Activated T-helper 1 cell treated with anti-CD3 and anti-CD28 coated beads, Interleukin-12 subunit alpha, Interleukin-12 subunit beta, Interleukin-2, Interleukin-4 antibody, amounts not matched to agents 30 ng/mL and 10 ng/mL and 1 ng/mL, durations not matched to agents 14 hours and 24 hours and 36 hours (primary cell): ENCODE measurements around the gene SEC14L6. TPM values are rescaled to one million over a fixed set of nuclear protein-coding genes. Genes with fewer than 3 reads are reported as not detected.
"Not testable (repeated sequence)": the region's sequence is repeated elsewhere in the genome, so short reads cannot be mapped to it uniquely, and the experiment has no call there.

Source experiments
- DNase-seq: peaks from one replicate; pipeline ENCODE4 v3.0.0; 2021; ENCODE audit warnings: low spot score
- H3K27ac Mint-ChIP-seq: one replicate; pipeline ENCODE4 v1.8.0; 2021; ENCODE audit warnings: mild to moderate bottlenecking, mixed read lengths
- H3K27me3 Mint-ChIP-seq: one replicate; pipeline ENCODE4 v1.8.0; 2022; ENCODE audit warnings: mild to moderate bottlenecking, moderate library complexity, mixed read lengths; ENCODE audit not compliant: insufficient read depth
- H3K36me3 Mint-ChIP-seq: one replicate; pipeline ENCODE4 v1.8.0; 2021; ENCODE audit warnings: low read depth, mixed read lengths
- H3K4me1 Mint-ChIP-seq: one replicate; pipeline ENCODE4 v1.8.0; 2021; ENCODE audit warnings: low read depth, mixed read lengths
- H3K4me3 Mint-ChIP-seq: one replicate; pipeline ENCODE4 v1.8.0; 2021; ENCODE audit warnings: mild to moderate bottlenecking, moderate library complexity, mixed read lengths
- H3K9me3 Mint-ChIP-seq: one replicate; pipeline ENCODE4 v1.8.0; 2021; ENCODE audit warnings: mixed read lengths
- intact Hi-C: fragments of 100-400 bp; cut with micrococcal nuclease; formaldehyde crosslinking; loops from one replicate; pipeline ENCODE4 v1.15.1; 2024
- total RNA-seq: library from RNA; stranded (reverse); gene quantifications from 2 replicates; pipeline ENCODE4 v1.2.3, GENCODE V29; 2022

The SEC14L6 gene
- total RNA-seq, 1 donor from 2014 or later: not detected

GRCh38 chr22:30574997-30575671, 28.6 kb upstream of the SEC14L6 start:
- Mint-ChIP-seq H3K27ac (no peak overlapping the region), H3K9me3 (no peaks in the 10 kb centered on the region), H3K27me3 (peaks cover 4% of the 10 kb centered on the region), H3K4me1 (no peaks in the 10 kb centered on the region), H3K36me3 (peaks cover 34% of the 10 kb centered on the region), H3K4me3 (no peak overlapping the region)
- intact Hi-C loops: no loop called here
- DNase-seq: no peak

GRCh38 chr22:30574095-30574981, 27.8 kb upstream of the SEC14L6 start, which contains the start of gene GAL3ST1:
GAL3ST1 (minus strand) TSS chr22:30574665; CDS start chr22:30557392, 17,273 bp downstream.
- Mint-ChIP-seq H3K4me3 (no peak within 1 kb of the TSS), H3K27ac (no peak within 1 kb of the TSS), H3K4me1 (no peaks in the 10 kb centered on the region), H3K36me3 (peaks cover 26% of the 10 kb centered on the region), H3K9me3 (no peaks in the 10 kb centered on the region), H3K27me3 (peaks cover 4% of the 10 kb centered on the region)
- intact Hi-C loops: no loop called here
- DNase-seq: no peak

- Mint-ChIP-seq H3K4me3 (no peak overlapping the region), H3K27ac (no peak overlapping the region), H3K36me3 (peaks cover 19% of the 10 kb centered on the region), H3K27me3 (peaks cover 4% of the 10 kb centered on the region), H3K9me3 (no peaks in the 10 kb centered on the region), H3K4me1 (no peaks in the 10 kb centered on the region)
- intact Hi-C loops: no loop called here
- no peak for DNase-seq
Measured at GRCh38 chr22:30573594-30574094, 27.1 kb upstream of the SEC14L6 start.

- Mint-ChIP-seq H3K27ac (no peak overlapping the region), H3K27me3 (peaks cover 4% of the 10 kb centered on the region), H3K4me1 (no peaks in the 10 kb centered on the region), H3K36me3 (peaks cover 18% of the 10 kb centered on the region), H3K9me3 (no peaks in the 10 kb centered on the region), H3K4me3 (no peak overlapping the region)
- no peak for DNase-seq
- intact Hi-C loops: no loop called here
Measured at GRCh38 chr22:30572840-30573593, 26.5 kb upstream of the SEC14L6 start.

- Mint-ChIP-seq H3K9me3 (no peaks in the 10 kb centered on the region), H3K36me3 (peaks cover 12% of the 10 kb centered on the region), H3K4me1 (no peaks in the 10 kb centered on the region), H3K4me3 (no peak overlapping the region), H3K27ac (no peak overlapping the region), H3K27me3 (peaks cover 6% of the 10 kb centered on the region)
- intact Hi-C loops: no loop called here
- no peak for DNase-seq
Measured at GRCh38 chr22:30572210-30572609, 25.7 kb upstream of the SEC14L6 start.

GRCh38 chr22:30569674-30570202, 23.2 kb upstream of the SEC14L6 start:
- DNase-seq: no peak
- intact Hi-C loops: no loop called here
- no peak overlapping the region for H3K27ac Mint-ChIP-seq
- no peak overlapping the region for H3K4me3 Mint-ChIP-seq
- H3K27me3 Mint-ChIP-seq: peaks cover 7% of the 10 kb centered on the region
- no peaks in the 10 kb centered on the region for H3K4me1 Mint-ChIP-seq
- H3K9me3 Mint-ChIP-seq: no peaks in the 10 kb centered on the region
- no peaks in the 10 kb centered on the region for H3K36me3 Mint-ChIP-seq

GRCh38 chr22:30568137-30568805, 21.7 kb upstream of the SEC14L6 start:
- H3K36me3 Mint-ChIP-seq: no peaks in the 10 kb centered on the region
- DNase-seq: no peak
- intact Hi-C loops: no loop called here
- H3K4me3 Mint-ChIP-seq: no peak overlapping the region
- H3K4me1 Mint-ChIP-seq: no peaks in the 10 kb centered on the region
- no peaks in the 10 kb centered on the region for H3K9me3 Mint-ChIP-seq
- no peak overlapping the region for H3K27ac Mint-ChIP-seq
- H3K27me3 Mint-ChIP-seq: peaks cover 3% of the 10 kb centered on the region

GRCh38 chr22:30567277-30567676, 20.7 kb upstream of the SEC14L6 start:
- H3K27ac Mint-ChIP-seq, H3K4me1 Mint-ChIP-seq, DNase-seq, H3K4me3 Mint-ChIP-seq, intact Hi-C loops, H3K36me3 Mint-ChIP-seq, H3K27me3 Mint-ChIP-seq, H3K9me3 Mint-ChIP-seq: not testable (repeated sequence)

GRCh38 chr22:30566125-30566524, 19.6 kb upstream of the SEC14L6 start:
- peaks cover 3% of the 10 kb centered on the region for H3K27me3 Mint-ChIP-seq
- intact Hi-C loops: no loop called here

GRCh38 chr22:30565341-30565740, 18.8 kb upstream of the SEC14L6 start:
- Mint-ChIP-seq H3K9me3 (no peaks in the 10 kb centered on the region), H3K36me3 (no peaks in the 10 kb centered on the region), H3K27ac (no peak overlapping the region), H3K4me3 (no peak overlapping the region), H3K4me1 (no peaks in the 10 kb centered on the region), H3K27me3 (peaks cover 3% of the 10 kb centered on the region)
- DNase-seq: no peak
- intact Hi-C loops: no loop called here

More at GRCh38 chr22:30566125-30566524, 19.6 kb upstream of the SEC14L6 start:
- no peak for DNase-seq
- no peaks in the 10 kb centered on the region for H3K4me1 Mint-ChIP-seq
- H3K27ac Mint-ChIP-seq: no peak overlapping the region
- H3K9me3 Mint-ChIP-seq: no peaks in the 10 kb centered on the region
- no peaks in the 10 kb centered on the region for H3K36me3 Mint-ChIP-seq
- H3K4me3 Mint-ChIP-seq: no peak overlapping the region

GRCh38 chr22:30564761-30565119, 18.2 kb upstream of the SEC14L6 start:
- no peaks in the 10 kb centered on the region for H3K36me3 Mint-ChIP-seq
- DNase-seq: no peak
- H3K4me1 Mint-ChIP-seq: no peaks in the 10 kb centered on the region
- H3K9me3 Mint-ChIP-seq: no peaks in the 10 kb centered on the region
- peaks cover 3% of the 10 kb centered on the region for H3K27me3 Mint-ChIP-seq
- no peak overlapping the region for H3K4me3 Mint-ChIP-seq
- intact Hi-C loops: no loop called here
- no peak overlapping the region for H3K27ac Mint-ChIP-seq

GRCh38 chr22:30564045-30564760, 17.7 kb upstream of the SEC14L6 start:
- intact Hi-C loops: no loop called here
- H3K27ac Mint-ChIP-seq: no peak overlapping the region
- H3K4me3 Mint-ChIP-seq: no peak overlapping the region
- no peaks in the 10 kb centered on the region for H3K4me1 Mint-ChIP-seq
- DNase-seq: no peak
- H3K36me3 Mint-ChIP-seq: no peaks in the 10 kb centered on the region
- no peaks in the 10 kb centered on the region for H3K9me3 Mint-ChIP-seq
- peaks cover 3% of the 10 kb centered on the region for H3K27me3 Mint-ChIP-seq
